HG02870 (cell line): ENCODE data around the gene GAB4.
"Not testable (repeated sequence)": the region's sequence is repeated elsewhere in the genome, so short reads cannot be mapped to it uniquely, and the experiment has no call there.

Source experiments
- ATAC-seq: cut with Tn5 transposase; IDR thresholded peaks from one replicate; pipeline ENCODE4 v1.9.1; 2021; ENCODE audit warnings: mild to moderate bottlenecking, moderate library complexity; ENCODE audit not compliant: unreplicated experiment

Gene GAB4

GRCh38 chr22:16960220-16960883, 47.7 kb downstream of the GAB4 start:
- ATAC-seq: no peak

- no peak for ATAC-seq
These were observed 48.6 kb downstream of the GAB4 start for GRCh38 chr22:16959345-16959930.

GRCh38 chr22:16958475-16958874, 49.5 kb downstream of the GAB4 start:
- ATAC-seq: no peak

- ATAC-seq: no peak
These were observed 50.2 kb downstream of the GAB4 start for GRCh38 chr22:16957781-16958180.

- no peak for ATAC-seq
These were observed 51.7 kb downstream of the GAB4 start for GRCh38 chr22:16956290-16956689.

DNA sequence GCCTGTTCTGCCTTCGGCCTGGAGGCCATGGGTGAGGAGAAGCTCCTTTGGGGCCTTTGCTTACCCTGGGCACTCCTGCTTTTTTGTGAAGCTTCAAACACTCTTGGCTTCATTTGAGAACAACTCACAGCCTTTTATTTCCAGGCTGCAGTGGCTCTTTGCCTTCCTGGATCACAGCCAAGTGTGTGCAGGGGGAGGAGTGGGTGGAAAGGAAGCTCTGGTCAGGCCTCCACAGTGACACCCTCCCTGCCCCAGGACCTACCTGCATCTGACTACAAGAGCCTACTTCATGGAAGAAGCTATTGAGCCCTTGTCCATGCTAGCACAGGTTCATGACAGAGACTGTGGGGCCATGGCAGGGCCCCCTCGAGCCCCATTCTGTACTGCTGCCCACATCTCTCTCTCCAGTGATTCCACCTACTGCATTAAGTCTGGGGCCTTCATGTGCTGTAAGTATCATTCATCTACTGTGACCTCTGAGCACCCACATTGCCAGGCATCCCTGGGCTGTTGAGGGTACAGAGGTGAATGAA, 52.3 kb downstream of the GAB4 start:
- ATAC-seq: no peak

DNA sequence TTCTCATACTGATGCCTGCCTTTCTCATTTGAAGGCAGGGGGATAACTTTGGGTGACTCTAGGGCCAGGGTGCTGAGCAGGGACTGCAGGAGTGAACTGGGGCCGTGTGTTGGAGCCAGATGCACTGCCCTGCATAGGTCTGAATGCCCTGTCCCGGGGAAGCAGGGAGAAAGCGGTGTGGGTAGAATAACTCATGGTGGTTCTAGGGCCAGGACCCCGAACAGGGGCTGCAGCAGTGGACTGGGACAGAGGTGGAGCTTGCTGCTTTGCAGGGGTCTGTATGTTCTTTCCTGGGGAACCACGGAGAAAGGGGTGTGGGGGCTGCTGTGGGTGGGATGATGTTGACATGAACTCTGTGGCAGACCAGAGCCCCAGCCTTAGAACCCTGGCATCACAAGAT, 52.9 kb downstream of the GAB4 start:
- ATAC-seq: no peak

GRCh38 chr22:16954060-16954403, 54.0 kb downstream of the GAB4 start:
- no peak for ATAC-seq

DNA sequence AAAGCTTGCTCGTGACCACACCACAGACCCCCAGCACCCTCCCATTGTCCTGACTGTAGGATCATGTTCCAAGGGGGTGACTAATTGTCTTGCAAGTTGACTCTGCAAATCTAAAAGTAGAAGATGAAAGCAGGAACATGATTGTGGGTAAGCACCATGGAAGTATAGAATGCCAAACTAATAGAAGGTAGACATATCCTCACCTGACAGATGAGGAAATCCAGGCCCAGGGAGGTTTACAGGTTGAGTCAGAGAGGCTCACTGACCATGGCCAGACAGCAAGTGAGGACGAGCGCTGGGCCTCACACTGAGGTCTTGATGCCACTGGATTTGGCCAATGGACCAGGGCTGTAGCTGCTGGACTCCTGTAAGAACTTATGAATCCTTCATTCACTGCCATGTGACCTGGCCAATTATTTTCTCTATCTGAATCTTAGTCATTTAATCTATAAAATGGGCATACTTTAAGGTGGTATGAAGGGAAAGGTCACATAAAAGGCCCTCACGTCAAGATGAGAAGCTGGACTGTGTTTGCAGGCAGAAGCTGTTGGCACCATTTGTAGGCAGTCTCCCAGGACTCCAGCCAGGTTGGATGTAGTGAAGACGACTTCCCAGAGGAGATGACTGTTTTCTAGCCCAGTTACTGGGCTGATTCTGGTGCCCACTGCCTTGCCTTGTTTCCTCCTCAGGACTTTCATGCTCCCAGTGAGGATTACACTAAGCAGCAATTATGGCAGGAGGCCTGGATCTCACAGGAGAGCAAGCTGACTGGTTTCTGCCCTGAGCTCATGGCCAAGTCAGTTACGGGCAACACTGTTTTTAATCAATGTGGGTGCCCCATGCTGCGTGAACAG, 54.6 kb downstream of the GAB4 start:
- no peak for ATAC-seq

- peak; percentile 67 for ATAC-seq
These were observed 58.5 kb downstream of the GAB4 start for GRCh38 chr22:16949561-16949960.

- ATAC-seq: no peak
These were observed 70.2 kb downstream of the GAB4 start for GRCh38 chr22:16937811-16938210.

DNA sequence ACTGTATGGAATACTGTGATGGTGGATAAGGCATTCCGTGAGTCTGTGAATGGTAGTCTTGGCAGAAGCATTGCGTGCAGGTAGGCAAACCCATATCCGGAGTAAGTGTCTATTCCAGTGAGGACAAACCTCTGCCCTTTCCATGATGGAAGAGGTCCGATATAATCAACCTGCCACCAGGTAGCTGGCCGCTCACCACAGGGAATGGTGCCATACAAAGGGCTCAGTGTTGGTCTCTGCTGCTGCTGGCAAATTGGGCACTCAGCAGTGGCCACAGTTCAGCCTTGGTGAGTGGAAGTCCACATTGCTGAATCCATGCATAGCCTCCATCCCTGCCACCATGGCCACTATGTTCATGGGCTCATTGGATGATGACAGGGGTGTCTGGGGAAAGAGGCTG, 70.8 kb downstream of the GAB4 start:
- ATAC-seq: not testable (repeated sequence)

DNA sequence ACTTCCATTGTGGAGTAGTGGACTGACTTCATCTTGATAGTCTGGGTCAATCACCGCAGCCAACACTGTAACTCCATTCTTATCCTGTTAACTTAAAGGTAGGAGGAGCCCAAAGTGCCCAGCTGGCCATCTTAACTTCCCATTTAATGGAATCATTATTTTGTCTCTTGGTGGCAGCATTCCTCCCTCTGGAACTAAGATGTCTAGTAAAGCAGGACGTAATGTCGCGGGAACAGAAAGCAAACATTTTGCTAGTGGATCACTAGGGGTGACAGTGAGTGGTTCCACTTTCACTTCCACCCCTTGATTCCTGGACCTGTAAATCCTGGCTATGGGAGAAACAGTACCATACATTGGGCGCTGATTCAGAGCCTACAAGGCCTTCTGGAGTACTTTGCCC, 71.4 kb downstream of the GAB4 start:
- ATAC-seq: no peak

DNA sequence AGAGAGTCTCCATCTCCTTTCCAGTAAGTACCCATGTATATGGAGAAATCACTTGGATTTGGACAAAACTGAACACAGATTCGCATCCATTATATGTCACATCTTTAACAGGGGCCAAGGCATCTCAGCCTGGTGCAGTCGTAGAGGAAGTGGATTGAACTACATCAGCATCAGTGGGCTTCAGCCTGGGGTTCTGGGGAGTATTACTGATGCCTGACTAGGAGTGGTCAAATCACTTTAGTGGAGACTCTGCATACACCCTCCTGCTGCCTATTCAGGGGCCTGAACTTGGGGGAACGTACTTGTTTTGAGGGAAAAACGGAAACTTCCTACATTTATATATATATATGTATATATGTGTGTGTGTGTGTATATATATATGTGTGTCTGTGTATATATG, 72.8 kb downstream of the GAB4 start:
- ATAC-seq: no peak

GRCh38 chr22:16933291-16934282, 74.4 kb downstream of the GAB4 start:
- ATAC-seq: no peak

DNA sequence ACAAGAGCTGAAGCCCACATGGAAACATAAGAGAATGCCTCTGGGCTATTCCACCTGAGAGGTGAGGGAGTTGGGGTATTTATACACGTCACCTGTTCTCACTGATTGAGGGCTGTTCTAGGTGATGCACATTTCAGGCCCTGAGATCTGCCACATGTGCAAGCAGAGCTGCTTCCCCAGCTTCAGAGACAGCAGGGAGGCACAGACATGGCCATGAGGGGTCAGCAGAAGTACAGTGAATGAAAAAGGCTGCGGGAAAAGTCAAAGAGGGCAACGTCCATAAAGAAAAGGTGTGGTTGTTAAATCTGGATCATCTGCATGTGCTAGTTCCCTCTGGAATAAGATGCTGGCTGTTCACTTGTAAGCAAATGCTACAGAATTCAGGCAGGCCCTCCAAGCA, 75.4 kb downstream of the GAB4 start:
- ATAC-seq: no peak

DNA sequence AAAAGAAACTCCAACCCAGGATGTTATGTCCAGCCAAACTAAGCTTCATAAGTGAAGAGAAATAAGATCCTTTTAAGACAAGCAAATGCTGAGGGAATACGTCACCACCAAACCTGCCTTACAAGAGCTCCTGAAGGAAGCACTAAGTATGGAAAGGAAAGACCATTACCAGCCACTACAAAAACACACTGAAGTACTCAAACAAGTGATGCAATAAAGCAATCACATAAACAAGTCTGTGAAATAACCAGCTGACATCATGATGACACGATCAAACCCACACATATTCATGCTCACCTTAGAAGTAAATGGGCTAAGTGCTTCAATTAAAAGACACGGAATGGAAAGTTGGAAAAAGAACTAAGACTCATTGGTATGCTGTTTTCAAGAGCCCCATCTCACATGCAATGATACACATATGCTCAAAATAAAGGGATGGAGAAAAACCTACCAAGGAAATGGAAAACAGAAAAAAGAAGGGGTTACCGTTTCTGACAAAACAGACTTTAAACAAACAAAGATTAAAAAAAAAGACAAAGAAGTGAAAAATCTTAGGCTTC, 82.5 kb downstream of the GAB4 start:
- ATAC-seq: no peak

DNA sequence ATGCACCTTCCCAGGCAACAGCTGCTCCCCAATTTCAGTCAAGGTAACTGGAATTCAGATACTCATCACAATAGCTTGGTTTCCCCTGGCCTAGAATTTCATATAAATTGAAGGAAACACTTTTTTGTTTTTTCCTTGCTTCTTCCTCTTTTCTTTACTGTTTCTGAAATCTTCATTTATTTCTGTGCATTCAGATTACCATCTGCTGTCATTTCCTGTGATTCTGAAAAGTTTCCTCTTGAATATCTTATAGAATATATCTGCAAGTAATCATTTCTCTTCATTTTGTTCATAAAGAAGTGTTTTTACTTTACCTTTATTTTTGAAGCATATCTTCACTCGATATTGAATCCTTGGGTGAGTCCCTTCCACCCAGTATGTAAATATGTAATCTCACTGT, 85.3 kb downstream of the GAB4 start:
- ATAC-seq: no peak

DNA sequence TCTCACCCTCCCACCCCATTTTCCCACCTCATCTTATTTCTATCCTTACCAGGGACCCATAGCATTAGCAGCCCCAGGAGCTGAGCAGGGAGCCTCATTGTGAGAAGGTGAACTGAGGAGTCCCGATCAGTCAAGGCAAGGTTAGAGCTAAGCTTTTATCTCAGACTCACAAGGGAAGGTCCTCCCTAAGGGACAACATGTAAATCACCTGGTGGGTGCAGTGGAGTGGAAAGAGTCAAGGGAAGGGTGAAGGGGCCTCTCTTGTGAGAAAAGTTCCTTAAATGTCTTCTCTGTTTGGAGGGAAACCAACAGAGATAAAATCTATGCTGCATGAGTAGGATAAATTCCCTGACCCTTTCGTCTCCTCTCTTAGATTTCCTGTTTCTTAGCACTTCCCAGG, 85.9 kb downstream of the GAB4 start:
- no peak for ATAC-seq
